Astrocyte (in vitro differentiated cells and primary cell): ENCODE data around the gene SNAPIN.

Experiments used
- CTCF ChIP-seq: IDR thresholded peaks from 2 replicates; pipeline ENCODE4 v1.5.1; 2011; ENCODE audit warnings: low read depth, mild to moderate bottlenecking, inconsistent platforms, low read length, moderate library complexity; ENCODE audit not compliant: insufficient read depth
- EZH2 ChIP-seq: IDR thresholded peaks from 2 replicates; pipeline ENCODE4 v1.6.1; 2012; ENCODE audit warnings: mild to moderate bottlenecking, low read length, inconsistent platforms; ENCODE audit not compliant: insufficient read depth

GRCh38 chr1:153685544-153686340 lies 27.2 kb downstream of the SNAPIN start:
- no peak for TF ChIP-seq CTCF
- no peak for TF ChIP-seq EZH2
